WTC11 (cell line): ENCODE measurements around the gene NDUFS6. TPM values are rescaled to one million over a fixed set of nuclear protein-coding genes. Genes with fewer than 3 reads are reported as not detected.

ENCODE experiments used
- ATAC-seq: fragments of 200-7000 bp; cut with Tn5 transposase; 2 replicates; pipeline ENCODE4 v1.10.0; 2021; ENCODE audit warnings: mild to moderate bottlenecking, moderate library complexity
- CTCF ChIA-PET: fragments of 300-600 bp; sonication (Branson Sonifier 250); formaldehyde crosslinking; loops from one replicate; lab custom pipeline; 2021; ENCODE audit warnings: antibody characterized with exemption; lab: Charles Lee
- POLR2A ChIA-PET: fragments of 350-600 bp; sonication (Branson Sonifier 250); formaldehyde crosslinking; loops from one replicate; lab custom pipeline; 2021; ENCODE audit warnings: antibody characterized with exemption; lab: Charles Lee
- DNase-seq: peaks from one replicate; pipeline ENCODE4 v3.0.0; 2021; ENCODE audit warnings: low spot score
- H3K27ac Mint-ChIP-seq: 2 replicates; pipeline ENCODE4 v1.8.0; 2021; ENCODE audit warnings: mixed read lengths
- H3K27me3 Mint-ChIP-seq: 2 replicates; pipeline ENCODE4 v1.8.0; 2021; ENCODE audit warnings: low read depth, mild to moderate bottlenecking, moderate library complexity, mixed read lengths
- H3K36me3 Mint-ChIP-seq: 2 replicates; pipeline ENCODE4 v1.8.0; 2021; ENCODE audit warnings: mixed read lengths
- H3K4me1 Mint-ChIP-seq: 2 replicates; pipeline ENCODE4 v1.8.0; 2022; ENCODE audit warnings: mixed read lengths
- H3K4me3 Mint-ChIP-seq: 2 replicates; pipeline ENCODE4 v1.8.0; 2021; ENCODE audit warnings: mild to moderate bottlenecking, moderate library complexity, mixed read lengths
- H3K9me3 Mint-ChIP-seq: 2 replicates; pipeline ENCODE4 v1.8.0; 2021; ENCODE audit warnings: mixed read lengths
- AR ChIP-seq: fragments of 250-450 bp; sonication (Bioruptor Pico); IDR thresholded peaks from 2 replicates; pipeline ENCODE4 v1.9.0; 2021; ENCODE audit warnings: mild to moderate bottlenecking
- CREB1 ChIP-seq: sonication (generic); formaldehyde crosslinking; IDR thresholded peaks from 2 replicates; pipeline ENCODE4 v1.8.0; 2023; ENCODE audit warnings: mild to moderate bottlenecking, missing genetic modification reagents
- ERG ChIP-seq: fragments of 250-450 bp; sonication (Bioruptor Pico); IDR thresholded peaks from 2 replicates; pipeline ENCODE4 v1.8.0; 2021; ENCODE audit warnings: mild to moderate bottlenecking
- FOXJ3 ChIP-seq: sonication (generic); formaldehyde crosslinking; IDR thresholded peaks from 2 replicates; pipeline ENCODE4 v1.9.0; 2021; ENCODE audit warnings: missing genetic modification reagents, mild to moderate bottlenecking, borderline replicate concordance
- HMGA2 ChIP-seq: fragments of 250-450 bp; sonication (Bioruptor Pico); IDR thresholded peaks from 2 replicates; pipeline ENCODE4 v1.4.0; 2021; ENCODE audit warnings: mild to moderate bottlenecking, moderate library complexity
- JAZF1 ChIP-seq: fragments of 250-450 bp; sonication (Bioruptor Pico); IDR thresholded peaks from 2 replicates; pipeline ENCODE4 v1.9.0; 2021; ENCODE audit warnings: moderate library complexity, mild to moderate bottlenecking, inconsistent platforms
- JUN ChIP-seq: sonication (generic); formaldehyde crosslinking; IDR thresholded peaks from 2 replicates; pipeline ENCODE4 v1.8.0; 2023; ENCODE audit warnings: mild to moderate bottlenecking, missing genetic modification reagents
- MYBL2 ChIP-seq: sonication (generic); formaldehyde crosslinking; IDR thresholded peaks from 2 replicates; pipeline ENCODE4 v1.8.1; 2023; ENCODE audit warnings: mild to moderate bottlenecking, moderate library complexity, missing genetic modification reagents
- NFYB ChIP-seq: sonication (generic); formaldehyde crosslinking; conservative IDR thresholded peaks from 2 replicates; pipeline ENCODE4 v1.8.0; 2022; ENCODE audit warnings: low read depth, missing genetic modification reagents
- PRRX2 ChIP-seq: fragments of 250-450 bp; sonication (Bioruptor Pico); IDR thresholded peaks from 2 replicates; pipeline ENCODE4 v1.8.0; 2021; ENCODE audit warnings: mild to moderate bottlenecking
- STAT6 ChIP-seq: sonication (generic); formaldehyde crosslinking; conservative IDR thresholded peaks from 2 replicates; pipeline ENCODE4 v1.8.1; 2023; ENCODE audit warnings: mild to moderate bottlenecking, low read depth, missing genetic modification reagents, moderate library complexity
- TCF7 ChIP-seq: sonication (generic); formaldehyde crosslinking; IDR thresholded peaks from 2 replicates; pipeline ENCODE4 v1.8.0; 2022; ENCODE audit warnings: mild to moderate bottlenecking, low read depth, missing genetic modification reagents, moderate library complexity
- USF2 ChIP-seq: sonication (generic); formaldehyde crosslinking; IDR thresholded peaks from 2 replicates; pipeline ENCODE4 v1.8.1; 2023; ENCODE audit warnings: mild to moderate bottlenecking, missing genetic modification reagents, moderate library complexity
- ZMAT4 ChIP-seq: fragments of 250-450 bp; sonication (Bioruptor Pico); IDR thresholded peaks from 2 replicates; pipeline ENCODE4 v1.9.0; 2021; ENCODE audit warnings: mild to moderate bottlenecking
- ZSCAN18 ChIP-seq: fragments of 250-450 bp; sonication (Bioruptor Pico); IDR thresholded peaks from 2 replicates; pipeline ENCODE4 v2.1.2; 2022; ENCODE audit warnings: mild to moderate bottlenecking, moderate library complexity
- total RNA-seq: library from RNA; stranded (reverse); gene quantifications from 3 replicates; pipeline ENCODE4 v1.2.3, GENCODE V29; 2021
- TF ChIP-seq, protein P1 (sequence below): sonication (generic); formaldehyde crosslinking; IDR thresholded peaks from 2 replicates; pipeline ENCODE4 v1.8.1; 2022; ENCODE audit warnings: low read depth, mild to moderate bottlenecking, moderate library complexity, missing genetic modification reagents, borderline replicate concordance
- TF ChIP-seq, protein P2 (sequence below): fragments of 200-600 bp; IDR thresholded peaks from 2 replicates; pipeline ENCODE4 v1.8.0; 2022; ENCODE audit warnings: antibody characterized with exemption

Gene NDUFS6
- total RNA-seq, 1 experiment from 2014 or later = 84.3 TPM

DNA sequence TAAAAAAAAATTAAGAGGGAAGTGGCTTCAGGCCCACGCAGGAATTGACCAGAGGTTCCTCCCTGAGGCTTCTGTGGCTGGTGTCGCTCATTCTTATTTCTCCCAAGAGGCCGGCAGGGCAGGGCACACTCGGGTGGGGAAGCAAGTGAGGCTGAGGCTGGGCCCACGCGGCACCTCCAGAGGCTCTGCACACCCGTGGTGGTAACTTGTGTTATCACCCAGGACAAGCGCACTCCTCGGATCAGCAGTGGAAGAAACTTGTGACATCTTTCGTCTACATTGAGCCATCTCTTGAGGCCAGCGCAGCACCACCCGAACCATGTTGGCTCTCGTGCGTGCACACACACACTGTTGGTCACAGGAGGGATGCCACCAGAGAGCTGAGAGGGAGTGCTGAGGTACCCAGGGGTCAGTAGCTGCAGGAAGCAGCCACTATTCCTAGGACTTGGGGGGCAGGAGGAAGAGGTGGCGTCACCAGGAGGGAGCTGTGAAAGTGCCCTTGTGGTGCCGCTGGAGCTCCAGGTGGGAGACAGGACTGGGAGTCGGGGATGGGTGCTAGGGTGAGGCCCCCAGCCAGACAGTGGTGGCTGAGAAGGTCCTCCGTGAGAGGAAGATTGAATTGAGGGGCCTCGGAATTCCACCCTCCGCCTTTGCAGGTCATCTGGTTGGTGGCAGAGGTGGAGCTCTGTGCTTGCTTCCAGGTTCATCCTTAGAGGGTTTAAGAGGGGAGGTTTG is 6.4 kb downstream of the NDUFS6 start (continued):
- TF ChIP-seq STAT6 (no peak), TCF7 (no peak), CREB1 (CRISPR knock-in tag) (no peak), MYBL2 (no peak)
- TF ChIP-seq, protein P1, sequence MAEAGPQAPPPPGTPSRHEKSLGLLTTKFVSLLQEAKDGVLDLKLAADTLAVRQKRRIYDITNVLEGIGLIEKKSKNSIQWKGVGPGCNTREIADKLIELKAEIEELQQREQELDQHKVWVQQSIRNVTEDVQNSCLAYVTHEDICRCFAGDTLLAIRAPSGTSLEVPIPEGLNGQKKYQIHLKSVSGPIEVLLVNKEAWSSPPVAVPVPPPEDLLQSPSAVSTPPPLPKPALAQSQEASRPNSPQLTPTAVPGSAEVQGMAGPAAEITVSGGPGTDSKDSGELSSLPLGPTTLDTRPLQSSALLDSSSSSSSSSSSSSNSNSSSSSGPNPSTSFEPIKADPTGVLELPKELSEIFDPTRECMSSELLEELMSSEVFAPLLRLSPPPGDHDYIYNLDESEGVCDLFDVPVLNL (CRISPR knock-in tag) = no peak

GRCh38 chr5:1808439-1808838 is 7.2 kb downstream of the NDUFS6 start:
- ChIA-PET CTCF (interaction anchor here (0.9 to 1.5 kb wide), 2 partner anchors 16 to 45 kb away, joined by 3 to 4 read pairs; no protein-coding TSS in a partner anchor), POLR2A (no interaction called here)
- Mint-ChIP-seq H3K4me1 (peaks cover 2% of the 10 kb centered on the region; the same call in 1 of the 2 replicates), H3K27me3 (no peaks in the 10 kb centered on the region), H3K27ac (no peak overlapping the region), H3K9me3 (no peaks in the 10 kb centered on the region), H3K36me3 (peaks cover 78% of the 10 kb centered on the region), H3K4me3 (no peak overlapping the region)
- no peak for DNase-seq
- ATAC-seq = no peak
- TF ChIP-seq USF2 = no peak
- TF ChIP-seq, protein P2, sequence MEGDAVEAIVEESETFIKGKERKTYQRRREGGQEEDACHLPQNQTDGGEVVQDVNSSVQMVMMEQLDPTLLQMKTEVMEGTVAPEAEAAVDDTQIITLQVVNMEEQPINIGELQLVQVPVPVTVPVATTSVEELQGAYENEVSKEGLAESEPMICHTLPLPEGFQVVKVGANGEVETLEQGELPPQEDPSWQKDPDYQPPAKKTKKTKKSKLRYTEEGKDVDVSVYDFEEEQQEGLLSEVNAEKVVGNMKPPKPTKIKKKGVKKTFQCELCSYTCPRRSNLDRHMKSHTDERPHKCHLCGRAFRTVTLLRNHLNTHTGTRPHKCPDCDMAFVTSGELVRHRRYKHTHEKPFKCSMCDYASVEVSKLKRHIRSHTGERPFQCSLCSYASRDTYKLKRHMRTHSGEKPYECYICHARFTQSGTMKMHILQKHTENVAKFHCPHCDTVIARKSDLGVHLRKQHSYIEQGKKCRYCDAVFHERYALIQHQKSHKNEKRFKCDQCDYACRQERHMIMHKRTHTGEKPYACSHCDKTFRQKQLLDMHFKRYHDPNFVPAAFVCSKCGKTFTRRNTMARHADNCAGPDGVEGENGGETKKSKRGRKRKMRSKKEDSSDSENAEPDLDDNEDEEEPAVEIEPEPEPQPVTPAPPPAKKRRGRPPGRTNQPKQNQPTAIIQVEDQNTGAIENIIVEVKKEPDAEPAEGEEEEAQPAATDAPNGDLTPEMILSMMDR = no peak
- no peak for TF ChIP-seq AR (CRISPR knock-in tag)
- no peak for TF ChIP-seq JAZF1 (CRISPR knock-in tag)
- TF ChIP-seq ZMAT4 (CRISPR knock-in tag) = no peak
- TF ChIP-seq MYBL2 = no peak
- TF ChIP-seq FOXJ3 (CRISPR knock-in tag) = no peak
- TF ChIP-seq NFYB (CRISPR knock-in tag) = no peak
- TF ChIP-seq, protein P1 (CRISPR knock-in tag) = no peak
- TF ChIP-seq JUN (CRISPR knock-in tag) = no peak
- no peak for TF ChIP-seq PRRX2 (CRISPR knock-in tag)
- TF ChIP-seq STAT6 = no peak
- TF ChIP-seq ERG (CRISPR knock-in tag) = no peak
- no peak for TF ChIP-seq HMGA2 (CRISPR knock-in tag)
- no peak for TF ChIP-seq ZSCAN18 (CRISPR knock-in tag)
